ENCODE results near the gene KCTD17.

KCTD17 gene

DNA sequence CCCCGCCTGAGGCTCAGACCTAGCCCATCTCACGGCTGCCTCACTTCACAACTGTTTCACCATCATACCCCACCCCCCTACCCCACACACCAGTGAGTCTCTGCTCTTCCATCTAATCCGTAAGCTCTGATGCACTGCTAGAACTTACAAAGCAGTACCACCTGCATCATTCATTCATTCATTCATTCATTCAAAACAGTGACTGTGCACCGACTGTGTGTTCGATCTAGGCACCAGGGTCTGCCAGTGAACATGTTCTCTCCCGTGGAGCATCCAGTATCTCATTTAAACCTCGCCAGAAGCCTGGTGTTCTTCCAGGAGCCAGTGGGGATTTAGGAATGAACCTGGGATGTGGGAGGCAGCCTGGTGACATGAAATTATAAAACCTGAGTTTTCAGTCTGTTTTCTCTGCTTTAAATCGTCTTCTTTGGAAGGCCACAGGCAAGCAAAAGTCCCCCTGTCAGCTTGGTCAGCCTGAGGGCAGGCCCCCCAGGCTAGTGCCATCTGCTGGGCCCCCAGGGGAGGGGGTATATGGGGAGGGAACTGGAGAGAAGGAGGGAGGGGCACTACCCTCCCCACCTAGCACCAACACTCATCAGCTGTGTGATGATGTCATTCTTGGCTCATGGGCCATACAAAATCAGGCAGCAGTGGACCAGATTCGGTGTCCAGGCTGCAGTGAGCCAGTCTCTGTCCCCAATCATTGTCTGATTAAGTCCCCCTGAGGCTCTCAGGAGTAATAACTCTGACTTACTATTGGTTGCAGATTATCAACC lies 39.6 kb downstream of the KCTD17 start:
- no peak for TF ChIP-seq REST (IDR thresholded peaks at IDR 0.05; ENCODE audit: insufficient read depth in 1 of 2, low read depth in 2 of 2, low read length in 2 of 2)

- TF ChIP-seq REST (IDR thresholded peaks at IDR 0.05; ENCODE audit: insufficient read depth in 1 of 2, low read depth in 2 of 2, low read length in 2 of 2) (no peak), FOXP2 (optimal IDR thresholded peaks at IDR 0.05; ENCODE audit: borderline replicate concordance, extremely low read depth, extremely low read length, insufficient read depth) (no peak), SIN3A (IDR thresholded peaks at IDR 0.05; ENCODE audit: borderline replicate concordance, insufficient read depth, low read length) (no peak), POLR2AphosphoS5 (IDR thresholded peaks at IDR 0.05; ENCODE audit: low read depth, low read length) (no peak), TAF1 (IDR thresholded peaks at IDR 0.05; ENCODE audit: borderline replicate concordance, insufficient read depth, low read length) (no peak)
These were observed 40.5 kb downstream of the KCTD17 start for GRCh38 chr22:37091994-37092393.

- TF ChIP-seq POLR2AphosphoS5 (IDR thresholded peaks at IDR 0.05; ENCODE audit: low read depth, low read length) (no peak), TAF1 (IDR thresholded peaks at IDR 0.05; ENCODE audit: borderline replicate concordance, insufficient read depth, low read length) (no peak), SIN3A (IDR thresholded peaks at IDR 0.05; ENCODE audit: borderline replicate concordance, insufficient read depth, low read length) (no peak), FOXP2 (optimal IDR thresholded peaks at IDR 0.05; ENCODE audit: borderline replicate concordance, extremely low read depth, extremely low read length, insufficient read depth) (no peak), REST (IDR thresholded peaks at IDR 0.05; ENCODE audit: insufficient read depth in 1 of 2, low read depth in 2 of 2, low read length in 2 of 2) (no peak)
These were observed 41.5 kb downstream of the KCTD17 start for GRCh38 chr22:37092997-37093396.

GRCh38 chr22:37094239-37094638 lies 42.7 kb downstream of the KCTD17 start:
- TF ChIP-seq FOXP2 (optimal IDR thresholded peaks at IDR 0.05; ENCODE audit: borderline replicate concordance, extremely low read depth, extremely low read length, insufficient read depth) (no peak), TAF1 (IDR thresholded peaks at IDR 0.05; ENCODE audit: borderline replicate concordance, insufficient read depth, low read length) (no peak), SIN3A (IDR thresholded peaks at IDR 0.05; ENCODE audit: borderline replicate concordance, insufficient read depth, low read length) (no peak), POLR2AphosphoS5 (IDR thresholded peaks at IDR 0.05; ENCODE audit: low read depth, low read length) (no peak), REST (IDR thresholded peaks at IDR 0.05; ENCODE audit: insufficient read depth in 1 of 2, low read depth in 2 of 2, low read length in 2 of 2) (no peak)

- no peak for TF ChIP-seq TAF1 (IDR thresholded peaks at IDR 0.05; ENCODE audit: borderline replicate concordance, insufficient read depth, low read length)
- TF ChIP-seq REST (IDR thresholded peaks at IDR 0.05; ENCODE audit: insufficient read depth in 1 of 2, low read depth in 2 of 2, low read length in 2 of 2): no peak
- TF ChIP-seq POLR2AphosphoS5 (IDR thresholded peaks at IDR 0.05; ENCODE audit: low read depth, low read length): no peak
- no peak for TF ChIP-seq FOXP2 (optimal IDR thresholded peaks at IDR 0.05; ENCODE audit: borderline replicate concordance, extremely low read depth, extremely low read length, insufficient read depth)
- TF ChIP-seq SIN3A (IDR thresholded peaks at IDR 0.05; ENCODE audit: borderline replicate concordance, insufficient read depth, low read length): no peak
These were observed 43.6 kb downstream of the KCTD17 start for GRCh38 chr22:37095113-37095512.

Measured in PFSK-1 (cell line).